B cell (primary cell): ENCODE results near the gene NHS.

Source experiments
- CTCF ChIP-seq: fragments of 200-600 bp; IDR thresholded peaks from one replicate; pipeline ENCODE4 v1.8.0; 2022; ENCODE audit warnings: antibody characterized with exemption, mild to moderate bottlenecking
- EZH2 ChIP-seq: IDR thresholded peaks from 2 replicates; pipeline ENCODE4 v1.6.1; 2012; ENCODE audit warnings: borderline replicate concordance, low read depth, mild to moderate bottlenecking, moderate library complexity, low read length; ENCODE audit not compliant: insufficient read depth, poor library complexity, severe bottlenecking

- TF ChIP-seq CTCF (no peak), EZH2 (no peak)
These were observed 184.9 kb downstream of the NHS start for GRCh38 chrX:17559728-17560379.
